ENCODE measurements around the gene TMEM52. TPM values are rescaled to one million over a fixed set of nuclear protein-coding genes. Genes with fewer than 3 reads are reported as not detected.

The TMEM52 gene
- total and polyA plus RNA-seq, 2 of the 13 experiments (the other 11 are each of a cell fraction or from before 2014, with no cell fraction given), result 13.2 to 18.7 TPM

- TF ChIP-seq HNRNPL (IDR thresholded peaks at IDR 0.05; ENCODE audit: low read depth, low read length), result 0 out of 2 replicates have a peak, but pooled peaks have one; percentile 47
- 0 out of 2 replicates have a peak, but pooled peaks have one; percentile 17 for TF ChIP-seq ZKSCAN5 (CRISPR knock-in tag; IDR thresholded peaks at IDR 0.05)
- no peak for TF ChIP-seq ZNF318 (CRISPR knock-in tag; IDR thresholded peaks at IDR 0.05)
- peak; percentile 67; the same call in 1 of the 2 replicates for TF ChIP-seq IKZF5 (CRISPR knock-in tag; IDR thresholded peaks at IDR 0.05)
- no peak for TF ChIP-seq CEBPZ (IDR thresholded peaks at IDR 0.05; ENCODE audit: low read length)
- TF ChIP-seq PAWR (CRISPR knock-in tag; IDR thresholded peaks at IDR 0.05; ENCODE audit: borderline replicate concordance), result no peak
- TF ChIP-seq KLF13 (CRISPR knock-in tag; IDR thresholded peaks at IDR 0.05), result 0 out of 2 replicates have a peak, but pooled peaks have one; percentile 44
- TF ChIP-seq ZNF598 (CRISPR knock-in tag; IDR thresholded peaks at IDR 0.05; ENCODE audit: borderline replicate concordance), result peak; percentile 26; the same call in 1 of the 2 replicates
- TF ChIP-seq KLF11 (CRISPR knock-in tag; IDR thresholded peaks at IDR 0.05), result peak; percentile 60; the same call in 1 of the 2 replicates
- TF ChIP-seq EED (CRISPR knock-in tag; IDR thresholded peaks at IDR 0.05), result no peak
- TF ChIP-seq ZNF331 (CRISPR knock-in tag; IDR thresholded peaks at IDR 0.05), result peak; percentile 24; the same call in 1 of the 2 replicates
- peak; percentile 64 for TF ChIP-seq GATAD1 (CRISPR knock-in tag; IDR thresholded peaks at IDR 0.05)
- no peak for TF ChIP-seq ZSCAN12 (CRISPR knock-in tag; IDR thresholded peaks at IDR 0.05)
- no peak; the same call in none of the 2 replicates for TF ChIP-seq RELA (CRISPR knock-in tag; IDR thresholded peaks at IDR 0.05)
- no peak for TF ChIP-seq GPN1 (CRISPR knock-in tag; IDR thresholded peaks at IDR 0.05; ENCODE audit: borderline replicate concordance)
- no peak for TF ChIP-seq HNF4G (IDR thresholded peaks at IDR 0.05; ENCODE audit: borderline replicate concordance, low read depth, low read length)
- TF ChIP-seq HNF4G (CRISPR knock-in tag; IDR thresholded peaks at IDR 0.05; ENCODE audit: borderline replicate concordance, low read depth), result peak; percentile 45; the same call in 1 of the 2 replicates
Observed at GRCh38 chr1:1943834-1944570, 24.9 kb upstream of the TMEM52 start (continued).
